GM23338 (cell line): ENCODE results near the gene RELL2. TPM values are rescaled to one million over a fixed set of nuclear protein-coding genes. Genes with fewer than 3 reads are reported as not detected.

ENCODE experiments used
- ATAC-seq: fragments of 200-7000 bp; cut with Tn5 transposase; 3 replicates; pipeline ENCODE4 v1.9.1; 2020
- DNase-seq: peaks from one replicate; pipeline ENCODE4 v3.0.0-alpha.2; 2015; ENCODE audit warnings: low spot score
- H2AFZ ChIP-seq: fragments of 200-600 bp; sonication (generic); 2 replicates; pipeline ENCODE4 v1.8.0; 2016; ENCODE audit warnings: antibody characterized with exemption, mild to moderate bottlenecking, moderate library complexity
- H3F3A ChIP-seq: fragments of 200-600 bp; sonication (generic); replicated peaks from 2 replicates; pipeline ENCODE4 v1.8.0; 2017; ENCODE audit warnings: antibody characterized with exemption, mixed run types, low read depth
- H3K27ac ChIP-seq: fragments of 200-600 bp; sonication (generic); 2 replicates; pipeline ENCODE4 v1.6.1; 2016; ENCODE audit warnings: low read depth
- H3K27me3 ChIP-seq: fragments of 200-600 bp; sonication (generic); 2 replicates; pipeline ENCODE4 v1.8.0; 2016; ENCODE audit warnings: mild to moderate bottlenecking, mixed run types, moderate library complexity; ENCODE audit not compliant: insufficient read depth
- H3K36me3 ChIP-seq: fragments of 200-600 bp; sonication (generic); 2 replicates; pipeline ENCODE4 v1.8.0; 2016; ENCODE audit warnings: mild to moderate bottlenecking; ENCODE audit not compliant: insufficient read depth
- H3K4me1 ChIP-seq: fragments of 200-600 bp; sonication (generic); 2 replicates; pipeline ENCODE4 v1.8.0; 2016; ENCODE audit warnings: mild to moderate bottlenecking, moderate library complexity; ENCODE audit not compliant: insufficient read depth
- H3K4me2 ChIP-seq: fragments of 200-600 bp; sonication (generic); 2 replicates; pipeline ENCODE4 v1.7.1; 2017; ENCODE audit warnings: mixed run types
- H3K4me3 ChIP-seq: fragments of 200-600 bp; sonication (generic); 2 replicates; pipeline ENCODE4 v1.6.1; 2016; ENCODE audit warnings: mixed run types
- H3K79me2 ChIP-seq: fragments of 200-600 bp; sonication (generic); replicated peaks from 2 replicates; pipeline ENCODE4 v1.8.0; 2017; ENCODE audit warnings: mild to moderate bottlenecking; ENCODE audit not compliant: insufficient read depth
- H3K9me2 ChIP-seq: fragments of 200-600 bp; sonication (generic); 2 replicates; pipeline ENCODE4 v1.8.0; 2017; ENCODE audit not compliant: insufficient read depth
- H4K20me1 ChIP-seq: fragments of 200-600 bp; sonication (generic); replicated peaks from 2 replicates; pipeline ENCODE4 v1.8.0; 2017; ENCODE audit warnings: mild to moderate bottlenecking; ENCODE audit not compliant: insufficient read depth
- H3K27ac Mint-ChIP-seq: 2 replicates; pipeline ENCODE4 v1.8.0; 2020; ENCODE audit warnings: inconsistent platforms, mild to moderate bottlenecking, moderate library complexity, mixed read lengths
- H3K27me3 Mint-ChIP-seq: 3 replicates; pipeline ENCODE4 v1.8.0; 2022; ENCODE audit warnings: low read depth, mild to moderate bottlenecking, moderate library complexity, mixed read lengths, inconsistent platforms; ENCODE audit not compliant: insufficient read depth, poor library complexity
- H3K36me3 Mint-ChIP-seq: 3 replicates; pipeline ENCODE4 v1.8.0; 2021; ENCODE audit warnings: low read depth, mild to moderate bottlenecking, inconsistent platforms, moderate library complexity, mixed read lengths
- H3K4me1 Mint-ChIP-seq: 3 replicates; pipeline ENCODE4 v1.8.0; 2020; ENCODE audit warnings: mild to moderate bottlenecking, inconsistent platforms, mixed read lengths
- H3K4me3 Mint-ChIP-seq: 3 replicates; pipeline ENCODE4 v1.8.0; 2021; ENCODE audit warnings: moderate library complexity, mild to moderate bottlenecking, inconsistent platforms, mixed read lengths
- H3K9me3 Mint-ChIP-seq: 3 replicates; pipeline ENCODE4 v1.8.0; 2020; ENCODE audit warnings: moderate library complexity, mild to moderate bottlenecking, inconsistent platforms, mixed read lengths
- CREB1 ChIP-seq: fragments of 250-450 bp; sonication (Bioruptor Pico); IDR thresholded peaks from 2 replicates; pipeline ENCODE4 v1.5.0; 2020; ENCODE audit warnings: low read depth, mild to moderate bottlenecking, moderate library complexity
- EZH2 ChIP-seq: fragments of 200-600 bp; sonication (generic); IDR thresholded peaks from one replicate; pipeline ENCODE4 v1.8.0; 2017; ENCODE audit warnings: antibody characterized with exemption, mild to moderate bottlenecking, low read depth; ENCODE audit not compliant: unreplicated experiment
- JUNB ChIP-seq: IDR thresholded peaks from one replicate; pipeline ENCODE4 v1.6.1; 2016; ENCODE audit warnings: antibody characterized with exemption; ENCODE audit not compliant: unreplicated experiment
- POLR2AphosphoS5 ChIP-seq: IDR thresholded peaks from 2 replicates; pipeline ENCODE4 v1.6.1; 2016; ENCODE audit warnings: antibody characterized with exemption, low read depth
- polyA plus RNA-seq: library from polyadenylated mRNA; unstranded; fragments of >200 nt; fragmentation: Nextera tagmentation; extraction: Ambion mirVana; gene quantifications from 2 replicates; pipeline ENCODE4 v1.2.1, GENCODE V29; 2016
- total RNA-seq: library from RNA; depleted of rRNA; stranded (reverse); fragments of >200 nt; shearing (Covaris generic); gene quantifications from 2 replicates; pipeline ENCODE4 v1.2.3, GENCODE V29; 2014
- TF ChIP-seq, protein P1 (sequence below): IDR thresholded peaks from 2 replicates; pipeline ENCODE4 v1.6.1; 2016; ENCODE audit warnings: antibody characterized with exemption

Gene RELL2
- total and polyA plus RNA-seq, 2 experiments from 2014 or later: 20.4 to 30.6 TPM

DNA sequence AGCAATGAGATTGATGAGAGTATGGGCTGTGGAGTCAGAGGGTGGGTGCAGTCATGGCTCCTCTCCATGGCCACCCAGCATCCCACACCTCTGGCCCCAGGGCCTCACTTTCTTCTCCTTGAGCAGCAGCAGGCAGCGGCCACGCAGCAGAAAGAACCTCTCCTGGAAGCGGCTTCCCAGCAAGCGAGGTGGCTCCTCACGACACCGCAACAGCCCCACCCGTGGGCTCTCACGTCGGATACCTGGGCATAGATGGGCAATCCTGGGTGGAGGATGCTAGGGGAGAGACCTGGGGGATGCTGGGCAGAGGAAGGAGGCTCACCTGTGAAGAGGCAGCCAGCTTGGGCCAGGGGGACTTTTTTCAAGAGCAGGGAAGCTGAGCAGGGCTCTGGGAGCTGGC lies 19.6 kb downstream of the RELL2 start:
- Mint-ChIP-seq H3K27me3 (peaks cover 7% of the 10 kb centered on the region), H3K4me3 (no peak overlapping the region), H3K27ac (no peak overlapping the region), H3K4me1 (peaks cover 12% of the 10 kb centered on the region), H3K36me3 (peaks cover 67% of the 10 kb centered on the region), H3K9me3 (no peaks in the 10 kb centered on the region)
- H3K27ac ChIP-seq: no peak overlapping the region
- H3K9me2 ChIP-seq: no peaks in the 10 kb centered on the region
- TF ChIP-seq, protein P1, sequence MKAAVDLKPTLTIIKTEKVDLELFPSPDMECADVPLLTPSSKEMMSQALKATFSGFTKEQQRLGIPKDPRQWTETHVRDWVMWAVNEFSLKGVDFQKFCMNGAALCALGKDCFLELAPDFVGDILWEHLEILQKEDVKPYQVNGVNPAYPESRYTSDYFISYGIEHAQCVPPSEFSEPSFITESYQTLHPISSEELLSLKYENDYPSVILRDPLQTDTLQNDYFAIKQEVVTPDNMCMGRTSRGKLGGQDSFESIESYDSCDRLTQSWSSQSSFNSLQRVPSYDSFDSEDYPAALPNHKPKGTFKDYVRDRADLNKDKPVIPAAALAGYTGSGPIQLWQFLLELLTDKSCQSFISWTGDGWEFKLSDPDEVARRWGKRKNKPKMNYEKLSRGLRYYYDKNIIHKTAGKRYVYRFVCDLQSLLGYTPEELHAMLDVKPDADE: no peak
- TF ChIP-seq JUNB: no peak
- no peak for DNase-seq
- H3F3A ChIP-seq: peaks cover 8% of the 10 kb centered on the region
- no peaks in the 10 kb centered on the region for H3K27me3 ChIP-seq
- peaks cover 16% of the 10 kb centered on the region for H3K36me3 ChIP-seq
- no peaks in the 10 kb centered on the region for H3K79me2 ChIP-seq
- H2AFZ ChIP-seq: no peak overlapping the region
- no peak overlapping the region for H3K4me2 ChIP-seq
- H4K20me1 ChIP-seq: no peaks in the 10 kb centered on the region; the same call in 1 of the 2 replicates
- H3K4me3 ChIP-seq: no peak overlapping the region
- peaks cover 11% of the 10 kb centered on the region for H3K4me1 ChIP-seq
- ATAC-seq: no peak

DNA sequence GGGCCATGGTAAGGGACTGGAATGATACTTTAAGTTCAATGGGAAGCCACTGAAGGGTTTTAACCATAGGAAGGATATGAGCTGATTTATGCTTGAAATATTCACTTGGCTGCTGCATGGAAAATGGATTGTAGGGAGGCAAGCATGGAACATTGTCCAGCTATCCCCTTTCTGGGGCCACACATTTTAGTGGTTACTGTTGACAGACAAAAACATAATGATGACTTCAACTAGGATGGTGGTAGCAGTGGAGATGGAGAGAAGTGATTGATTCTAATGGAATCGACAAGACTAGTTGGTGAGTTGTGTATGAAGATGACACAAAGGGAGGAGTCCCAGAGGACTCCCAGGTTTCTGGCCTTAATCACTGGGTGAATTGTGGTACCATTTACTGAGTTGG lies 20.6 kb downstream of the RELL2 start:
- Mint-ChIP-seq H3K4me1 (peaks cover 3% of the 10 kb centered on the region), H3K36me3 (peaks cover 73% of the 10 kb centered on the region), H3K27ac (no peak overlapping the region), H3K4me3 (no peak overlapping the region), H3K27me3 (peaks cover 7% of the 10 kb centered on the region), H3K9me3 (no peaks in the 10 kb centered on the region)
- no peak overlapping the region for H3K4me2 ChIP-seq
- peaks cover 1% of the 10 kb centered on the region; the same call in 1 of the 2 replicates for H3K4me1 ChIP-seq
- ATAC-seq (no peak), DNase-seq (no peak)
- H3K36me3 ChIP-seq: peaks cover 20% of the 10 kb centered on the region
- H3K27ac ChIP-seq: no peak overlapping the region
- no peaks in the 10 kb centered on the region for H3K9me2 ChIP-seq
- peaks cover 3% of the 10 kb centered on the region; the same call in 1 of the 2 replicates for H3F3A ChIP-seq
- no peak overlapping the region for H2AFZ ChIP-seq
- no peak for TF ChIP-seq EZH2
- no peaks in the 10 kb centered on the region for H3K79me2 ChIP-seq
- H3K27me3 ChIP-seq: no peaks in the 10 kb centered on the region
- no peak overlapping the region for H3K4me3 ChIP-seq
- H4K20me1 ChIP-seq: no peaks in the 10 kb centered on the region; the same call in 1 of the 2 replicates

DNA sequence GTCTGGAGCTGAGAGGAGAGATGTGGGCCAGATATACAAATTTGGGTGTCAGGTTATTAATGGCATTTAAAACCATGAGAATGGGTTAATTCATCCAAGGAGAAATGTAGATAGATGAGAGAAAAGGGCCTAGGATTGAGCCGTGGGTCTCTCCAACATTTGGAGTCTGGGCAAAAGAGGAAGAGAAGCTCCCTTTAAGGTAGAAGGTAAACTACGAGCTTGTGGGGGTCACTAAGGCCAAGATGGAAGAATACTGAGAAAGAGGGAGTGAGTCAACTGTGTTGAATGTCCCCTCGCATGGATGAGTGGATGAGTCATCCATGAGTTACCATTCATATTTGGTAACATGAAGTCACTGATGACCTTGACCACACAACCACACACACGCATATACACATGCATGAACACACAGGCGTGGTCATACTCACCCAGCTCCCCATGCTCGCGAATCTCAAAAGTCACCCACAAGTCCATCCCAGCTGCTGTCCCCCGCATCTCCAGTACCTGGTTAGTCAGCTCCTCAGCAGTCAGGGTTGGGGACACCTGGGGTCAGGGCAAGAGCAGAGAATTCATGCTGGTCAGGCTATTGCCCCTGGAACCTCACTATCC lies 21.2 kb downstream of the RELL2 start:
- Histone ChIP-seq H3K4me2 (no peak overlapping the region), H3F3A (0 out of 2 replicates have a peak, but pooled peaks cover 3% of the 10 kb centered on the region), H3K27me3 (no peaks in the 10 kb centered on the region), H2AFZ (no peak overlapping the region), H3K9me2 (no peaks in the 10 kb centered on the region), H3K27ac (no peak overlapping the region), H3K4me1 (no peaks in the 10 kb centered on the region), H3K4me3 (no peak overlapping the region), H3K79me2 (no peaks in the 10 kb centered on the region), H4K20me1 (no peaks in the 10 kb centered on the region; the same call in 1 of the 2 replicates), H3K36me3 (peaks cover 26% of the 10 kb centered on the region)
- Mint-ChIP-seq H3K27ac (no peak overlapping the region), H3K4me3 (no peak overlapping the region), H3K36me3 (peaks cover 76% of the 10 kb centered on the region), H3K9me3 (no peaks in the 10 kb centered on the region), H3K27me3 (peaks cover 7% of the 10 kb centered on the region), H3K4me1 (no peaks in the 10 kb centered on the region)
- ATAC-seq (no peak), DNase-seq (no peak)
- TF ChIP-seq CREB1 (CRISPR knock-in tag) (no peak), JUNB (no peak), POLR2AphosphoS5 (no peak)
- TF ChIP-seq, protein P1: no peak
